ENCODE data around the gene AREG.

AREG gene

DNA sequence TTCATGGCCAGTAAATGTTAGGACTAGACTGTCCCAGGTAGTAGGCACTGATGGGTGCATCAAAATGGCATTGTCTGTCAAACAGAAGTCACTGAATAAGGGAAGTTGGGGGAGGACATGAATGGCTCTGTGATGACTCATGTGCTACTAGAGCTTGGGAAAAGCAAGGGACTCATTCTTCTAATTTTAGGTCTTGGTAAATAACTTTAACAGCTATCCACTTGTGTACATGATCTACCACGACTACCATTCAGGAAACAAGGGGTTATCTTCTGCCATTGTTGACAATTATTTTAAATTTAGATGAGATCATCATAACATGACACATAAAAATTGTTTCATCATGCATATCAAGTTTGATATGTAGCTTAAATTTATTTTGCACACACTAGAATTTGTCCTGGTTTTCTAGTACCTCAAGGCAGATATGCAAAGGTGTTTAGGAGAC, 6.3 kb downstream of the AREG start:
- H3K4me3 ChIP-seq (ENCODE audit: low read depth, low read length), result no peak overlapping the region
- no peak for DNase-seq (ENCODE audit: low read depth)
- TF ChIP-seq, protein P1, sequence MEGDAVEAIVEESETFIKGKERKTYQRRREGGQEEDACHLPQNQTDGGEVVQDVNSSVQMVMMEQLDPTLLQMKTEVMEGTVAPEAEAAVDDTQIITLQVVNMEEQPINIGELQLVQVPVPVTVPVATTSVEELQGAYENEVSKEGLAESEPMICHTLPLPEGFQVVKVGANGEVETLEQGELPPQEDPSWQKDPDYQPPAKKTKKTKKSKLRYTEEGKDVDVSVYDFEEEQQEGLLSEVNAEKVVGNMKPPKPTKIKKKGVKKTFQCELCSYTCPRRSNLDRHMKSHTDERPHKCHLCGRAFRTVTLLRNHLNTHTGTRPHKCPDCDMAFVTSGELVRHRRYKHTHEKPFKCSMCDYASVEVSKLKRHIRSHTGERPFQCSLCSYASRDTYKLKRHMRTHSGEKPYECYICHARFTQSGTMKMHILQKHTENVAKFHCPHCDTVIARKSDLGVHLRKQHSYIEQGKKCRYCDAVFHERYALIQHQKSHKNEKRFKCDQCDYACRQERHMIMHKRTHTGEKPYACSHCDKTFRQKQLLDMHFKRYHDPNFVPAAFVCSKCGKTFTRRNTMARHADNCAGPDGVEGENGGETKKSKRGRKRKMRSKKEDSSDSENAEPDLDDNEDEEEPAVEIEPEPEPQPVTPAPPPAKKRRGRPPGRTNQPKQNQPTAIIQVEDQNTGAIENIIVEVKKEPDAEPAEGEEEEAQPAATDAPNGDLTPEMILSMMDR (IDR thresholded peaks at IDR 0.05; ENCODE audit: low read depth, low read length, missing control alignments), result no peak

DNA sequence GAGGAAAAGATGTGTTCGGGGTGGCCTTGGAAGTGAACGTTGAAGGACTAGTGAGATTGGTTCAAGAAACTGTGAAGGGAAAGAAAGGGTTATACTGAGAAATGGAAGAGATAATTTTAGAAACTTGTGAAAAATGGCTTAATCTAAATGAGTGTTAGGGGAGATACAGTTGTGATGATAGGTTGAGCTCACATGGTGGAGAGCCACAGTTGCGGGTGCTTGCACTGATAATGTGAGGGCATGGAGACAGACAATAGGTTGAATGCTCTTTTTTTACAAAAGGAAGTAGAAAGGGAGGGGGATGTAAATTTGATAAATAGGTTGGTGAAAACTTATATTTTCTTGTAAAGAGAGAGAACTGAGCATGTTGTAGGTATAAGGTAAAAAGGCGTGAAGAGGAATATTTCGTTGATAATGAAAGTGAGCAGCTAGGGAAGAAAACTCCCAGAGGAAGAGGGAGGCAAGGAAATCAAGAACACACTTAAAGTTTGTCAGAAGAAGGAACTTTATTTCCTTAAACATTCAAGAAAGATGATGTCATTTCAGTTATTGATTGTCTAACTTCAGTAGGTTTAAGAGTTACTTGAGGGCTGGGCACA, 8.2 kb downstream of the AREG start:
- DNase-seq (ENCODE audit: low read depth), result no peak
- H3K4me3 ChIP-seq (ENCODE audit: low read depth, low read length), result no peak overlapping the region
- TF ChIP-seq, protein P1 (IDR thresholded peaks at IDR 0.05; ENCODE audit: low read depth, low read length, missing control alignments), result no peak

DNA sequence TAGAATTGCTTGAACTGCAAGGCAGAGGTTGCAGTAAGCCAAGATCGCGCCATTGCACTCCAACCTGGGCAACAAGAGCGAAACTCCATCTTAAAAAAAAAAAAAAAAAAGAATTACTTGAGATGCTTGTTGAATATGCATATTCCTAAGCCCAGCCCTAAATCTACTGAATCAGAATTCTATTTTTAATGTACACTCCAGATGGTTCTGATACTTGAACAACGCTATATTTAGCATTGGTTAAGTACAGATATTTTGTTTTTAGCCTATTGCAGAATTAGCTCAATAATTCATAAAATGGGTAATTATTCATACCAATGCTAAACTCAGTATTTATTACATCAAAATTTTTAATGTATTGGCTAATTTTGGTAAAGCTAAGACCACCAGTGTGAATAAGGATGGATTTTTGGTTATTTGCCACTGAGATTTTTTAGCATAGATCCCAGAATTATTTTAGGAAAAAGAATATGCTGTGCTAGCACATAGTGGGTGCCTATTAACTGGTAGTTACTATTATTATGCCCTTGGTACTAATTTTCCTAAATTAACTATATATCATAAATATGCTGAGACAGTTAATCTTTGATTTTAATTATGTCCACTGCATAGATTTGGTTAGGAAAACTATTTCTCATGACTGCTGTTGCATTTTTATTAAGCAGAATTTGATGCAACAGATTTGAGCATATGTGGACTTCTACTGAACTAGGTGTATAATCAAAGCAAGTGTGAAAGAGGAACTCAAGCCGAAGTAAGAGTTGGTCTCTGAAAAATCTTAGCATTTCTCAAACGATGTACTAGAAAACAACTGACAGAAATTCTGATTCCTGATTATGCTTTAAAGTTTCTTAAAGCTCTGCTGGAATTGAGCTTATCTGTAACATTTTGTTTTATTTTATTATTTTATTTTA, 9.2 kb downstream of the AREG start:
- no peak for DNase-seq (ENCODE audit: low read depth)
- TF ChIP-seq, protein P1 (IDR thresholded peaks at IDR 0.05; ENCODE audit: low read depth, low read length, missing control alignments), result no peak
- no peak overlapping the region for H3K4me3 ChIP-seq (ENCODE audit: low read depth, low read length)

DNA sequence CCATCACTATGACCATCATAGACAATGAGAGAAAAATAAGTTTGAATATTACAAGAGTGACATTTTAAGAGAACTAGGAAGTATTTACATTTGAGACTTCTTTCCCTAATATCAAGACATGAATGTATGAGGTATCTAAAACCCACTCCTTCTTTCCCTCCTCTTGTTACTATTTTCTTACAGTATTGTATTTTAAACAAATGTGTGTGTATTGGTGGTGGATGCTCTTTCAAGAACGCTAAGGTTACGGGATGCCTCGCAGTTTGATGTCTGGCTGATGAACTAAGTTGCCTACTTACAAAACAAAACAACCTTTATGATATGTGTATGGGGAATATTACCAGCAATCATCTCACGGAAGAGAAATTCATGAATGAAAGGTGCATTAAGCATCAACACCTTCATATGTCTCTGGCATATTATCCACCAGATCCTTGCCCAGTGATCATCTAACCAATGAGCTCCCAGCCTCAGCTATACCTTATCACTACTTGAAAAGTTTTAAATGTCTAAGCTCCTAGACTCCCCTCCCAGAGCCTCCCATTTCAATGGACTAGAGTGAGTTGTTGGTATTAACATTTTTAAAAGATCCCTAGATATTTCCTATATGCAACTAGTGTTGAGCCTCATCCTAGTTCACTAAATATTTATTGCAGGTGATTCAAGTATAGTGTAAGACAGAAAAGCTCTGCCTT, 10.6 kb downstream of the AREG start:
- TF ChIP-seq, protein P1 (IDR thresholded peaks at IDR 0.05; ENCODE audit: low read depth, low read length, missing control alignments), result no peak
- H3K4me3 ChIP-seq (ENCODE audit: low read depth, low read length), result no peak overlapping the region
- no peak for DNase-seq (ENCODE audit: low read depth)

DNA sequence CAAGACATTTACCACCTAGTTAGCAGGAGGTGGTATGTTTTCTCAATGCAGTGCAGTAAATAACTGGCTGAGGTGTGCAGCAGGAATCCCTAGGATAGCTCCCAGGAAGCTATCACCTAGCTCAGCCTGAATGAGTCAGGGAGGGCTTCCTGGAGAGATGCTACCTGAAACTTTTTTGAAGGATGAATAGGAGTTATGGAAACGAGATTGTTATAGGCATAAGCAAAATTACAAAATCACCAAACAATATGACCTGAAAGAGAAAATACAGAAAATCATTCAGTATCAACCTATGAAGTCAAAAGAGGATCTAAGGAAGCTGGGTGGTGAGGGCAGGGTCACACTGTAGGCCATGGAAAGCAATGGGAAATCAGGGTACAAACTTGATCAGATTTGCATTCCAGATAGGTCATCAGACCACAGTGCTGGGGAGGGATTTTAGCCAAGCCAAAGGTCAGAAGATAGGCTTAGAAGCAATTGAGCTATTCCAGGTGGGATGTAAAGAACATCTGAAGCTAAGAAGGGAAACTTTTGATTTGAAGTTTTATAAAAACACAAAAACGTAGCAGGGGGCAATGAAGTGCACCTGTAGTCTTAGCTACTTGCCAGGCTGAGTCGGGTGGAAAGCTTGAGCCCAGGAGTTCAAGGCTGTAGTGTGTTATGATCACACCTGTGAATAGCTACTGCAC, 11.3 kb downstream of the AREG start:
- no peak overlapping the region for H3K4me3 ChIP-seq (ENCODE audit: low read depth, low read length)
- DNase-seq (ENCODE audit: low read depth), result no peak
- TF ChIP-seq, protein P1 (IDR thresholded peaks at IDR 0.05; ENCODE audit: low read depth, low read length, missing control alignments), result no peak

DNA sequence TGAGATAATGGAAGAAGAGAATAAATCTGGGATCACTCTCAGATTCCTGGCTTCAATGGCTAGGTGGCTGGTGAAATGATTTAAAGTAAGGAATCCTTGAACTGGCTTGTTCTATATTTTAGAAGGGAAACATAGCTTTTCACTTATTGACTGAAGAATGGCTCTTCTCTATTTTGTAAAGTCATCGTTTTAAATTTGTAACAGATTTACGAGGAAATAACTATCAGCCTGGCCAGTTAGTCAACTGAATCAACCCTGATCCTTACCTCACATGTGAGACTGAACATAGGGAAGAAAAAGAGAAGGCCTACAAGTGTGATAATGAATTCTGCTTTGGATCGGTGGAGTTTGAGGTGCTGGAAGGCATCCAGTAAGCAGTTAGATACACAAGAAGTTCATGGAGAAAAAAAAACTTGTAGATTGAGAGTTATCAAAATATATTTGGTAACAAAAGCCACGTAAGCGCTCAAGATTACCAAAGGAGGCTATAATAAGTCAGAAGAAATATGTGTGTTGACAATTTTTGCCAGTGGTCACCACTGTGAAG, 12.0 kb downstream of the AREG start:
- H3K4me3 ChIP-seq (ENCODE audit: low read depth, low read length), result no peak overlapping the region
- no peak for DNase-seq (ENCODE audit: low read depth)
- TF ChIP-seq, protein P1 (IDR thresholded peaks at IDR 0.05; ENCODE audit: low read depth, low read length, missing control alignments), result no peak

Measured in GM12864 (cell line).